GM06990 (cell line): ENCODE measurements around the gene PHTF1.

Source experiments
- DNase-seq: peaks from one replicate; pipeline ENCODE4 v3.0.0-alpha.2; 2011; ENCODE audit not compliant: insufficient read length; ENCODE audit errors: extremely low read depth
- H3K27me3 ChIP-seq: replicated peaks from 2 replicates; pipeline ENCODE4 v1.6.0; 2011; ENCODE audit warnings: low read length; ENCODE audit not compliant: control insufficient read depth, insufficient read depth
- H3K36me3 ChIP-seq: 2 replicates; pipeline ENCODE4 v1.5.1; 2011; ENCODE audit warnings: low read length; ENCODE audit not compliant: control insufficient read depth, insufficient read depth
- H3K4me3 ChIP-seq: replicated peaks from 2 replicates; pipeline ENCODE4 v1.5.1; 2011; ENCODE audit warnings: low read depth, mild to moderate bottlenecking, control low read depth, low read length
- TF ChIP-seq, protein P1 (sequence below): IDR thresholded peaks from 2 replicates; pipeline ENCODE4 v1.5.1; 2011; ENCODE audit warnings: low read length, control low read depth, mild to moderate bottlenecking, inconsistent platforms; ENCODE audit not compliant: insufficient read depth, poor library complexity, severe bottlenecking

Gene PHTF1

DNA sequence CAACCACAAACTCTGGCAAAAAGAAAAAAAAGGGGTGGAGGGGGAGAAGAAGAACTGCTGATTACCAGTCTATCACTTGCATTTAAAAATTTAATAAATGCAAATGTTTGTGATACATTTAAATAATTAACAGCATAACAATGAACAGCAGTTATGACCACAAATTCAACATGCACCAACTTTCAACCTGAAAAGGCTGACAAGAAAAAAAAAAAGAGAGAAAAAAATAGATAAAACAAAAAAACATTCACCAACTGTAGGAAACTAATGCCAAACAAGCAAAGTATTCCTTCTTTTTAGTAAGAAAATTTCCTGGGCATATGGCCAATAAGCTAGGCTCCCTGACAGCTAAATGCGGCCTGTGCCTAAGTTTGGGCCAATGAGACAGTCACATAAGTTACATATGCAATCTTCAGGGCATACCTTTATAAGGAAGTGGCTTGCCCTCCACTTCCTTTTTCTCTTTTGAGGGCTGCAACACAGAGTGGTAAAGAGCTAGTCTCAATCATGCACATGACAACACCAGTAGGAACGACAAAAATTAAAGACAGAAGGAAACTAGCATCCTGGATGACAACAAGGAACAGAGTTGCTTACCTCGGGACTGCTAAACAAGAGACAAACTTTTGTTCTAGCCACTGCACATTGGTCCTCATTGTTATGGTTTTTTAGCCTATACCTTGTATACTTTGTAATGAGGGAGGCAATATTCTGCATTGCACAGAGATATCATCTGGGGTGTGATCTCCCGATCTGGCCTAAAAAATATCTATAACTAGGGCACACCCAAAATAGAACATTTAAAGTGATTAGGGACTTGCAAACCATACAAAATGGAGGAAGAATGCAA is 24.2 kb upstream of the PHTF1 start:
- no peak for DNase-seq
- H3K4me3 ChIP-seq = no peak overlapping the region
- TF ChIP-seq, protein P1, sequence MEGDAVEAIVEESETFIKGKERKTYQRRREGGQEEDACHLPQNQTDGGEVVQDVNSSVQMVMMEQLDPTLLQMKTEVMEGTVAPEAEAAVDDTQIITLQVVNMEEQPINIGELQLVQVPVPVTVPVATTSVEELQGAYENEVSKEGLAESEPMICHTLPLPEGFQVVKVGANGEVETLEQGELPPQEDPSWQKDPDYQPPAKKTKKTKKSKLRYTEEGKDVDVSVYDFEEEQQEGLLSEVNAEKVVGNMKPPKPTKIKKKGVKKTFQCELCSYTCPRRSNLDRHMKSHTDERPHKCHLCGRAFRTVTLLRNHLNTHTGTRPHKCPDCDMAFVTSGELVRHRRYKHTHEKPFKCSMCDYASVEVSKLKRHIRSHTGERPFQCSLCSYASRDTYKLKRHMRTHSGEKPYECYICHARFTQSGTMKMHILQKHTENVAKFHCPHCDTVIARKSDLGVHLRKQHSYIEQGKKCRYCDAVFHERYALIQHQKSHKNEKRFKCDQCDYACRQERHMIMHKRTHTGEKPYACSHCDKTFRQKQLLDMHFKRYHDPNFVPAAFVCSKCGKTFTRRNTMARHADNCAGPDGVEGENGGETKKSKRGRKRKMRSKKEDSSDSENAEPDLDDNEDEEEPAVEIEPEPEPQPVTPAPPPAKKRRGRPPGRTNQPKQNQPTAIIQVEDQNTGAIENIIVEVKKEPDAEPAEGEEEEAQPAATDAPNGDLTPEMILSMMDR = no peak
- H3K27me3 ChIP-seq = no peaks in the 10 kb centered on the region
- no peaks in the 10 kb centered on the region for H3K36me3 ChIP-seq

DNA sequence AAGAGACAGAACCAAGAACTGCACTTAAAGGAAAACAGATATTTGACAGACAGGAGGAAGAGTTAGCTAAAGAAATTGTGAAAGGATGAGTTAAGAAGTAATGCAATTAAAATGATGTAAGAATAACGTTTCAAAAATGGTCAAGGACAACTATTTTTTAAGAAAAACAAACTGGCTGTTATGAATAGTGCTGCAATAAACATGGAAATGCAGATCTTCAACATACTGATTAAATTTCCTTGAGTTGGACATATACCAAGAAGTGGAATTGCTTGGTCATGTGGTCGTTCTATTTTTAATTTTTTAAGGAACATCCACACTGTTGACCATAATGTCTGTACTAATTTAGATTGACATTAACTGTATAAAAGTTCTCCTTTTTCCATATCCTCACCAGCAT is 23.1 kb upstream of the PHTF1 start:
- Histone ChIP-seq H3K27me3 (no peaks in the 10 kb centered on the region), H3K4me3 (no peak overlapping the region), H3K36me3 (no peaks in the 10 kb centered on the region; the same call in 1 of the 2 replicates)
- DNase-seq = no peak
- TF ChIP-seq, protein P1 = no peak

DNA sequence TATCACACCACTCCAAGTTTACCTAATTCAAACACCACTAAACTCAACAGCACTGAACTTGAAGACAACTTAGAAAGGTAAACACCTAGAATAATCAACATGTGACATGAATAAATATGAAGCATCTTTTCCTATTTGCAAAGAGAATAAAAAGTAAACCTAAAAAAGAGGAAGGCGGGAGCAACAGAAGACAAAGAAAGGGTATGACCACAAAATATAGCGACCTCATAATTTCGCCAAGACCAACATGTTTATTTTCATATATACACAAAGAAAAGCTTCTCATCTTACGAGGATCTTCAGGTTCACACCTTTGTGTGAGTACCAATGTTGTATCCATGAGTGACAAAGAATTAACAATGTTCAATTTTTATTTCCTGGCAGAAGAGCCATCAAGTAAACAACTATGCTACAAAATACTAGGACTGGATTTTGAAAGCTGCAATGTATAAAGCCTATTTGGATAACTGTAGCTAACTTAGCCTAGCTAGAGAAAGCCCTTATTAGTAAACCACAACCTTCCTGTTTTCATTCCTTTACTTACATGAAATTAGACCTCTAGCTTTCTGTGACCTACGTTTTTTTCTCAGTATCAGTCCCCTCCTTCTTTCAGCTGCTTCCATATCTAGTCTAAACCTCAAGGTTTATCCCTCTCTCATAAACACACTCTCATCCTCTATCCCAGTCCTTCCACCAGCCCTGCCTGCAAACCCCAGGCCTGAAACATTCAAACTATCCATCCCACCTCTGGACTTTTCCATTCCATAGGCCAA is 21.3 kb upstream of the PHTF1 start:
- Histone ChIP-seq H3K27me3 (no peaks in the 10 kb centered on the region), H3K4me3 (no peak overlapping the region), H3K36me3 (no peaks in the 10 kb centered on the region; the same call in 1 of the 2 replicates)
- TF ChIP-seq, protein P1 = no peak
- no peak for DNase-seq

DNA sequence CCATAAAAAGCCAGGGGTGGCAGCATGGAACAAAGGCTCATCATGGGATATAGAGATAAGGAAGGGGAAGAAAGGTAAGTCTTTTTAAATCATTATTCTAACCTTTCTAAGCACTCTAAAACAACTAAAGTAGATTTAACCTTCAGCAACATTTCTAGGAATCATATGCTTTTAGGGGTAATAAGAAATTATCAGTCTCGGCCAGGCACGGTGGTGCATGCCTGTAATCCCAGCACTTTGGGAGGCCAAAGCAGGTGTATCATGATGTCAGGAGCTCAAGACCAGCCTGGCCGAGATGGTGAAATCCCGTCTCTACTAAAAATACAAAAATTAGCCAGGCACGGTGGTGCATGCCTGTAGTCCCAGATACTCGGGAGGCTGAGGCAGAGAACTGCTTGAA is 20.3 kb upstream of the PHTF1 start:
- Histone ChIP-seq H3K27me3 (no peaks in the 10 kb centered on the region), H3K36me3 (no peaks in the 10 kb centered on the region; the same call in 1 of the 2 replicates), H3K4me3 (no peak overlapping the region)
- TF ChIP-seq, protein P1 = no peak
- DNase-seq = no peak

DNA sequence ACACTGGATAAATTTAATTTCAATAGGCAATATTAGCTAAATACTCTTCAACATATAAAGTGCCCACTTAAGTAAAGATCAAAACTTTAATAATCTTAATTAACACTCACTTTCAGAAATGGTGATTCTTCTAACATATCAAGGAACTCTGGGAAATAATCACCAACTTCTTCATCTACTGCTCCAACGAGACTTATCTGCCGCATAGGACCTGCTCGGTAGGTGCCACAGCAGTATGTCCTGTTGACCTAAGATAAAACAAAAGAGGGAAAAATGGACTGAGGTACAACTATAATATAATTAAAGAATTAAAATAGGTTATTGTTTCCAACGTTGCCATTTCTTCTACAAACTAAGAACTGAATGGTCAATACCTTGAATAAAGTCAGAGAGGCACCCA is 18.3 kb upstream of the PHTF1 start:
- Histone ChIP-seq H3K4me3 (no peak overlapping the region), H3K27me3 (no peaks in the 10 kb centered on the region), H3K36me3 (no peaks in the 10 kb centered on the region; the same call in 1 of the 2 replicates)
- DNase-seq = no peak
- TF ChIP-seq, protein P1 = no peak
